K562 (cell line): ENCODE measurements around the gene AMH. TPM values are rescaled to one million over a fixed set of nuclear protein-coding genes. Genes with fewer than 3 reads are reported as not detected.

Experiments
- CHD7 ChIP-seq: fragments of 200-600 bp; sonication (generic); IDR thresholded peaks from one replicate; pipeline ENCODE4 v1.6.1; 2012; ENCODE audit warnings: mild to moderate bottlenecking, low read depth, low read length, inconsistent platforms
- GABPA ChIP-seq: fragments of 200-800 bp; sonication (Bioruptor generic); conservative IDR thresholded peaks from 2 replicates; pipeline ENCODE4 v1.6.1; 2016; ENCODE audit warnings: low read depth, missing genetic modification characterization, missing compliant biosample characterization
- HMGN3 ChIP-seq: IDR thresholded peaks from 2 replicates; pipeline ENCODE4 v1.6.1; 2011; ENCODE audit warnings: borderline replicate concordance, low read depth, mild to moderate bottlenecking, mixed read lengths, low read length; ENCODE audit not compliant: insufficient read length; ENCODE audit errors: extremely low read depth
- KHSRP ChIP-seq: fragments of 450-650 bp; IDR thresholded peaks from 2 replicates; pipeline ENCODE4 v1.6.1; 2017
- MTA3 ChIP-seq: fragments of 450-650 bp; formaldehyde crosslinking; IDR thresholded peaks from 2 replicates; pipeline ENCODE4 v1.6.1; 2017; ENCODE audit warnings: mild to moderate bottlenecking, borderline replicate concordance
- PRMT5 ChIP-seq: sonication (generic); formaldehyde crosslinking; IDR thresholded peaks from 2 replicates; pipeline ENCODE4 v1.5.0; 2020; ENCODE audit warnings: missing genetic modification reagents
- SOX6 ChIP-seq: fragments of 450-650 bp; IDR thresholded peaks from 2 replicates; pipeline ENCODE4 v1.6.1; 2014; ENCODE audit warnings: mild to moderate bottlenecking
- ZNF699 ChIP-seq: fragments of 250-450 bp; sonication (Bioruptor Pico); IDR thresholded peaks from 2 replicates; pipeline ENCODE4 v1.8.0; 2021; ENCODE audit warnings: mild to moderate bottlenecking, moderate library complexity; ENCODE audit not compliant: insufficient replicate concordance
- polyA plus RNA-seq, 8 experiments: library from polyadenylated mRNA; depleted of rRNA in 4 of 8; stranded (reverse) in 5 of 8; unstranded in 3 of 8; fragments of >200 nt; fragmentation: Nextera tagmentation in 2 of 8; fragmentation: Illumina TruSeq in 1 of 8; extraction: Ambion mirVana in 2 of 8; extraction: Trizol in 1 of 8; gene quantifications; 2 replicates each; pipeline versions ENCODE4 v1.2.1 to v1.2.3, GENCODE V29; 2011 to 2014; ENCODE audit warnings: inconsistent platforms in 1 of 8, missing spikeins in 1 of 8
- total RNA-seq, 7 experiments: library from RNA; depleted of rRNA in 6 of 7; stranded (reverse); fragments of >200 nt in 6 of 7; fragmentation: Illumina TruSeq in 2 of 7; extraction: Trizol in 2 of 7; gene quantifications; 2 replicates each; pipeline versions ENCODE4 v1.2.1 to v1.2.3, GENCODE V29; 2011 to 2021; ENCODE audit warnings: low replicate concordance in 1 of 7
- TF ChIP-seq, protein P1 (sequence below): fragments of 450-650 bp; formaldehyde crosslinking; IDR thresholded peaks from 2 replicates; pipeline ENCODE4 v1.4.0; 2022; ENCODE audit warnings: missing genetic modification characterization
- TF ChIP-seq, protein P2 (sequence below): sonication (generic); formaldehyde crosslinking; IDR thresholded peaks from 2 replicates; pipeline ENCODE4 v1.8.0; 2023; ENCODE audit warnings: mild to moderate bottlenecking, missing genetic modification reagents

AMH gene
- total and polyA plus RNA-seq, 9 of the 15 experiments (the other 6 are each of a cell fraction or from before 2014, with no cell fraction given) = 0.29 to 27.4 (median 2.6) TPM; not detected in 2

GRCh38 chr19:2249010-2249866, at the start of gene AMH (continued):
- TF ChIP-seq KHSRP (no peak), HMGN3 (peak; percentile 49), GABPA (tag) (no peak), PRMT5 (CRISPR knock-in tag) (no peak), CHD7 (no peak), MTA3 (no peak), ZNF699 (no peak), SOX6 (no peak)
- TF ChIP-seq, protein P1, sequence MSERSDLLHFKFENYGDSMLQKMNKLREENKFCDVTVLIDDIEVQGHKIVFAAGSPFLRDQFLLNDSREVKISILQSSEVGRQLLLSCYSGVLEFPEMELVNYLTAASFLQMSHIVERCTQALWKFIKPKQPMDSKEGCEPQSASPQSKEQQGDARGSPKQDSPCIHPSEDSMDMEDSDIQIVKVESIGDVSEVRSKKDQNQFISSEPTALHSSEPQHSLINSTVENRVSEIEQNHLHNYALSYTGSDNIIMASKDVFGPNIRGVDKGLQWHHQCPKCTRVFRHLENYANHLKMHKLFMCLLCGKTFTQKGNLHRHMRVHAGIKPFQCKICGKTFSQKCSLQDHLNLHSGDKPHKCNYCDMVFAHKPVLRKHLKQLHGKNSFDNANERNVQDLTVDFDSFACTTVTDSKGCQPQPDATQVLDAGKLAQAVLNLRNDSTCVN (CRISPR knock-in tag) = no peak
- TF ChIP-seq, protein P2, sequence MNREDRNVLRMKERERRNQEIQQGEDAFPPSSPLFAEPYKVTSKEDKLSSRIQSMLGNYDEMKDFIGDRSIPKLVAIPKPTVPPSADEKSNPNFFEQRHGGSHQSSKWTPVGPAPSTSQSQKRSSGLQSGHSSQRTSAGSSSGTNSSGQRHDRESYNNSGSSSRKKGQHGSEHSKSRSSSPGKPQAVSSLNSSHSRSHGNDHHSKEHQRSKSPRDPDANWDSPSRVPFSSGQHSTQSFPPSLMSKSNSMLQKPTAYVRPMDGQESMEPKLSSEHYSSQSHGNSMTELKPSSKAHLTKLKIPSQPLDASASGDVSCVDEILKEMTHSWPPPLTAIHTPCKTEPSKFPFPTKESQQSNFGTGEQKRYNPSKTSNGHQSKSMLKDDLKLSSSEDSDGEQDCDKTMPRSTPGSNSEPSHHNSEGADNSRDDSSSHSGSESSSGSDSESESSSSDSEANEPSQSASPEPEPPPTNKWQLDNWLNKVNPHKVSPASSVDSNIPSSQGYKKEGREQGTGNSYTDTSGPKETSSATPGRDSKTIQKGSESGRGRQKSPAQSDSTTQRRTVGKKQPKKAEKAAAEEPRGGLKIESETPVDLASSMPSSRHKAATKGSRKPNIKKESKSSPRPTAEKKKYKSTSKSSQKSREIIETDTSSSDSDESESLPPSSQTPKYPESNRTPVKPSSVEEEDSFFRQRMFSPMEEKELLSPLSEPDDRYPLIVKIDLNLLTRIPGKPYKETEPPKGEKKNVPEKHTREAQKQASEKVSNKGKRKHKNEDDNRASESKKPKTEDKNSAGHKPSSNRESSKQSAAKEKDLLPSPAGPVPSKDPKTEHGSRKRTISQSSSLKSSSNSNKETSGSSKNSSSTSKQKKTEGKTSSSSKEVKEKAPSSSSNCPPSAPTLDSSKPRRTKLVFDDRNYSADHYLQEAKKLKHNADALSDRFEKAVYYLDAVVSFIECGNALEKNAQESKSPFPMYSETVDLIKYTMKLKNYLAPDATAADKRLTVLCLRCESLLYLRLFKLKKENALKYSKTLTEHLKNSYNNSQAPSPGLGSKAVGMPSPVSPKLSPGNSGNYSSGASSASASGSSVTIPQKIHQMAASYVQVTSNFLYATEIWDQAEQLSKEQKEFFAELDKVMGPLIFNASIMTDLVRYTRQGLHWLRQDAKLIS (CRISPR knock-in tag) = no peak
